ENCODE results near the gene COX10.
"Not testable (repeated sequence)": the region's sequence is repeated elsewhere in the genome, so short reads cannot be mapped to it uniquely, and the experiment has no call there.

COX10 gene

GRCh38 chr17:14205380-14205779, 136.1 kb downstream of the COX10 start:
- DNase-seq (ENCODE audit: low spot score): no peak

- no peak for DNase-seq (ENCODE audit: low spot score)
Observed at GRCh38 chr17:14205992-14206461, 136.7 kb downstream of the COX10 start.

GRCh38 chr17:14206891-14207290, 137.6 kb downstream of the COX10 start:
- DNase-seq (ENCODE audit: low spot score): no peak

GRCh38 chr17:14207791-14208190, 138.5 kb downstream of the COX10 start:
- DNase-seq (ENCODE audit: low spot score): no peak

- no peak for DNase-seq (ENCODE audit: low spot score)
Observed at GRCh38 chr17:14209215-14209614, 139.9 kb downstream of the COX10 start.

- DNase-seq (ENCODE audit: low spot score): no peak
Observed at GRCh38 chr17:14211246-14211645, 141.9 kb downstream of the COX10 start.

GRCh38 chr17:14211801-14212200, 142.5 kb downstream of the COX10 start:
- DNase-seq (ENCODE audit: low spot score): no peak

GRCh38 chr17:14212401-14212800, 143.1 kb downstream of the COX10 start:
- DNase-seq (ENCODE audit: low spot score): no peak

GRCh38 chr17:14214271-14214670, 145.0 kb downstream of the COX10 start:
- DNase-seq (ENCODE audit: low spot score): no peak

GRCh38 chr17:14222611-14223010, 153.3 kb downstream of the COX10 start:
- DNase-seq (ENCODE audit: low spot score): no peak

- no peak for DNase-seq (ENCODE audit: low spot score)
Observed at GRCh38 chr17:14225254-14225980, 156.1 kb downstream of the COX10 start.

GRCh38 chr17:14227052-14227451, 157.7 kb downstream of the COX10 start:
- no peak for DNase-seq (ENCODE audit: low spot score)

- no peak for DNase-seq (ENCODE audit: low spot score)
Observed at GRCh38 chr17:14228903-14229302, 159.6 kb downstream of the COX10 start.

GRCh38 chr17:14231187-14231586, 161.9 kb downstream of the COX10 start:
- not testable (repeated sequence) for DNase-seq (ENCODE audit: low spot score)

GRCh38 chr17:14235047-14235446, 165.7 kb downstream of the COX10 start:
- DNase-seq (ENCODE audit: low spot score): not testable (repeated sequence)

- not testable (repeated sequence) for DNase-seq (ENCODE audit: low spot score)
Observed at GRCh38 chr17:14236032-14236431, 166.7 kb downstream of the COX10 start.

- not testable (repeated sequence) for DNase-seq (ENCODE audit: low spot score)
Observed at GRCh38 chr17:14236762-14237161, 167.5 kb downstream of the COX10 start, which contains the start of gene CDRT15. Gene CDRT15 (minus strand): TSS chr17:14236862. CDS start chr17:14236833, 29 bp downstream.

- not testable (repeated sequence) for DNase-seq (ENCODE audit: low spot score)
Observed at GRCh38 chr17:14239271-14239670, 170.0 kb downstream of the COX10 start.

GRCh38 chr17:14245002-14245401, 175.7 kb downstream of the COX10 start:
- DNase-seq (ENCODE audit: low spot score): no peak

- no peak for DNase-seq (ENCODE audit: low spot score)
Observed at GRCh38 chr17:14245629-14246028, 176.3 kb downstream of the COX10 start.
